ENCODE measurements around the gene SMPD3.
"Not testable (repeated sequence)": the region's sequence is repeated elsewhere in the genome, so short reads cannot be mapped to it uniquely, and the experiment has no call there.

The SMPD3 gene

DNA sequence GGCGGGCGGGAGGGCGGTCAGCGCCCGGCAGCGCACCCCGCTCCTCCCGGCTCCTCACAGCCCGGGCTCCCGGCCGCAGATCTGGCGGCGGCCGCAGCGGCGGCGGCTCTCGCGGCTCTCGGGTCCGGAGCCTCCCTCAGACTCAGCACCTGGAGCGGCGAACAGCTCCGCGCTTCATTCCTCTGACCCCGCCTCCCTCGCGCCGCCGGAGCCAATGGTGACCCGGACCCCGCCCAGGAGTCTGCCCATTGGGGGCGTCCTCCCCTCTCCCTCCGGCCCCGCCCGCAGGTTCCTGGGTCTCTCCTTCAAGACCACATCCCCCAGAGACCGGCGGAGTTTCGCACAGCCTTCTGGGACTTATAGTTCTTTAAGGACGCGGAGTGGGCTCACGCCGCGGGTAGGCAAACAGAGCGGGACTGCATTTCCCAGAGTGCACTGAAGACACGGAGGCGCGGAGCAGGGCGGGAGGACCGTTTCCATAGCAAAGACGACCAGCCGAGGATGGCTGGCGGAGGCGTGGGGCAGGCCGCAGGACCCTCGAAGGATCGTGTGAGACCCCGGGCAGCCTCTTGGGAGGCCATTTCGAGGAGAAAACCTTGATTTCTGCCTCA, at the start of gene SMPD3:
SMPD3 (minus strand) TSS at position 149 of the 611 bp plus-strand sequence. CDS start 76,327 bp downstream, outside the sequence.
- peak; percentile 99 for DNase-seq

DNA sequence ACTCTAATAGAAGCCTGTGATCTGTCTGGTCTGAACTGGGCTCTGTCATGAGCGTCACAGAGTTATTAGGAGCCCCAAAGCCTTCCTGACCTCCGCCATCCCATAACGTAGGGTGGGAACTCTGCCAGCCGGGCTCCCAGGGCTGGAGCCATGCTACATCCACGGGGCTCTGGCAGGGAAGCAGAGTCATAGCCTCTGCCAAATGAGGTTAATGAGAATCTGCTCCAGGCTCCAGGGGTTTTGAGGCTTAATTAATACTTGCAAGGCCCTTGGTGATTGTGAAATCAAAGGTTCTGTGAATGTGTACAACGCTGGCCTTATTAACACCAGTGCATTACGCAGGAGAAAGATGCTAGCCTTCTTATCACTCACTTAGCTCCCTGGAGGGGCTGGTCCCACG, 48.4 kb upstream of the SMPD3 start:
- no peak for DNase-seq

DNA sequence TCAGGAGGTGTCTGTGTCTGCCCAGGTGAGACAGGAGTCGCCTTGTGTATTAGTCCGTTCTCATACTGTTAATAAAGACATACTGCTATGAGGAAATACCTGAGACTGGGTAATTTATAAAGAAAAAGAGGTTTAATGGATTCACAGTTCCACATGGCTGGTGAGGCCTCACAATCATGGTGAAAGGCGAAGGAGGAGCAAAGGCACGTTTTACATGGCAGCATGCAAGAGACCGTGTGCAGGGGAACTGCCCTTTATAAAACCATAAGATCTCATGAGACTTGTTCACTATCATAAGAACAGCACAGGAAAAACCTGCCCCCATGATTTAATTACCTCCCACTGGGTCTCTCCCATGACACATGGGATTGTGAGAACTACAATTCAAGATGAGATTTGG, 46.0 kb upstream of the SMPD3 start:
- not testable (repeated sequence) for DNase-seq

DNA sequence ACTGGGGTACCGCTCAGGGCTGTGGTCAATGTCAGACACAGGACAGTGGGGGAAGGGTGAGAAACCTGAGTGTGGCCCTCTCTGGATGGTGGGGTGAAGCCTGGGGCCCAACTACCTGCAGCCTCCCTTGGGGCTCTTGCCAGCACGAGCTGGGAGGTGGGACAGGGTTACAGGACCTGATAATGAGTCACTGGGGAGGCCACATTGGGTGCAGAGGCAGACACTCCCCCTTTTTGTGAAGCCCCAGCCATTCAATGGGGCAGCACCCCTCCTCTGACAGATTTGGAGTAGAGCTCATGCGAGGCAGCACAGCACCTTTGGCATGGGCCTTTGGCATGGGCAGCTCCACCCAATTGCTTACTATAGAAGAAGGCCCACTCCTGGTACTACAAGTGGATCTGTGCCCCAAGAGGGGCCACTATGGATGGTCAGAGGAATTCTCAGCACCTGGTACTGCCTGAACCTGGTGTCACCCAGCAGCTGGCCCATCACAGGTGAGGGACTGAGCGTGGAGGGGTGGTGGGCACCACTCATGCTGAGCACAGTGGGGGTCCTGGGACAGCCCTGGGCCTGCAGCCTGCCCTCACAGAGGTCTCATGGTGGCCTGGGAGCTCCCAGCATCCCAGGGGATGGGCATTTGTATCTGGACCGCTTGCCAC, 45.2 kb upstream of the SMPD3 start:
- DNase-seq: no peak

DNA sequence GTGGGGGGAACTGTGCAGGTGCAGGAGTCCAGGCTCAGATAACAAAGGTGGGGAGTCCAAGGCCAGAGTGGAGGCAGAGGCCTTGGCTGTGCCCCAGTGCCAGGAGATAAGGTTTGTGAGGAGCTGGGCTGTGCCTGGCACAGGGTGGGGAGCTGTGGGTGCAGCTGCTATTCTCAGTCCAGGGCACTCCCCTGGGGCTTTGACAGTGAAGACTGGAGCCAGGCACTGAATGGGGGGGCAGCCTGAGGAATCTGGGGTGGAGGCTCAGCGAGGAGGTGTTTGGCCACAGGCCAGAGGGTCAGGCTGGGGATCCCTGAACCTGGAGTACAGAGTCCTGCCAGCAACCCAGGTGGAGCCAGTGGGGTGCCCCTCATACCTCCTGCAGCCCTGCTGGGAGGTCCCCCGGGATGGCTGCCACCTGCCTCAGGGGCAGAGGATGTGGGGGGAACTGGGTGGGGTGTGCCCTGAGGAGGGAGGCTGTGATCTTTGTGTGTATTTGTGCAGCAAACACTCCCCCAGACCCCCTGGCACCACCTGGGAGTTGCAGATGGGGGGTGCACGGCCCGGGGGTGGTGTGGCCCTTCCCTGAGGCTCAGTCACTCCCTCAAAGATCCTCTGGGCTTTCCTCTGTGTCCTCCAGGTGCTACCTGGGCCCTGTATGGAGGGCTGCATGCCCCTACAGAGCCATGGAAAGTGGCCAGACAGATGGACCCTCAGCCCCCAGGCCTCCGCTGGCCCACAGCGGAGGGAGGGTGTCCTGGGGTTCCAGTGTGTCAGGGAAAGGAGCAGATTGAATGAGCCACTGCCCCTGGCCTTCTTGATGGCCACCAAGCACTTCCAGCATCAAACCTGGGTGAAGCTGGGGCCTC, 44.5 kb upstream of the SMPD3 start:
- no peak for DNase-seq

DNA sequence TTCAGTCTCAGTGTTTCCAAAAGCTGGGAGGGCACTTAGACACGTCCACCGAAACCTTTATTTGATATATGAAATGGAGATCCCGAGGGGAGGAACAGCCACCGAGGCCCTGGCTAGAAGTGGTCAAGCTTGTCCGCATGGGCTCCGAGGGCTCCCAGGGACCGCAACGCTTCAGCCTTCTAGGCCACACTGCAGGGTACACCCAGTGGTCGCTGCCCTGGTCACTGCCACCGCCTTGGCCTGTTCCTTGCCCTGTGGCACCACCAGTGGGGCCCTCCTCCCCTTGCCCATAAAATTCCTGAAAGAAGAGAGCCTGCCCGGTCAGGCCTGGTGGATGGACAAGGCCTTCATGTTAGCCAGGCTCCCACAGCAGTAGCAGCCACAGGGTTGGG, 43.8 kb upstream of the SMPD3 start:
- no peak for DNase-seq

DNA sequence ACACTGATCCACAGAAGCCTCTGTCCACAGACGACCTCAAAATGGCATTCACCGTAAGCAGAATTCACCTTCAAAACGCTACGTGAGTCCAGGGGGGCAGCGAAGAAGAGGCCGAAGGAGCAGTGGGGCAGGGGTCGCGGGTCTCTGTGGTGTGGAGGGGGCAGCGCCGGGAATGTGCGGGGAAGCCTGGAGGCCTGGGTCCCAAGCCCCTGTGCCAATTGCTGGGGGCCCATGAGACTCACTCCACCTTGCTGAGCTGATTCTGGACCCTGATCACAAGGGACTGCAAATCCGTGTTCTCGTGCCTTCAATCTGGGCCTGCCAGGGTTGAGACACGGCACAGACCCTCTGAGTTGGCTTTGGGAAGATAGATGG, 43.3 kb upstream of the SMPD3 start:
- no peak for DNase-seq

DNA sequence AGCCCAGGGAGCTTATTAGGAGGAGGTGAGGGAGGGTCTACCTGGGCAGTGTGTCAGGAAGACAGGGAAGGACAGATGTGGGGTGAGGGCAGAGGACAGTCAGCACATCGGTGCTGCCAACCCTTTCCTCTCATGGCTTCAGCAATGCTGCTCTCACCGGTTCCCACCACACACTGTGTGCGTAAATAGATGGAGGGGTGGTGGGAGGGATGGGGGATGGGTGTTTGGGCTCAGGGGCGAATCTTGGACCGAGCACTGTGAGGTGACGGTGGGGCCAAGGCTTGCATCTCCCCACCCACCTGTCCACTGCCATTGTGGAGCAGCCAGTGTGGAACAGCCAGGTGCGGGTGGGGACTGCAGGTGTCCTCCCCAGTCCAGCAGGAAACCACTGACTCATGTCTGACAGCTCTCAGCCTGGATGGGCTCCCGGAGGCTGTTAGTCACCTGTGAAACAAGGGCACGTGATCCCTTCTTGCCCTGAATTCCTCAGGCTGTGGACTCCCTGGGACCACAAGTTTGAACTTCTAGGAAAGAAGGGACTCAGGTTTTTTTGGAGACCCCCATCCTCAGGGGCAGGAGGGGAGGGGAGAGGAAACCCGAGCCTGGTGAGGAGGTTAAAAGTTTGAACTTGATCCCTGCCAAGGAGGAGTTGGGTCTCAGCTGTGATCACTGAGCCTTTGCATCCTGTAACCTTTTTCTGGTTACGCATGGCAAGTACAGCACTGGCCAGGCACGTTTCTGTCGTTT, 42.7 kb upstream of the SMPD3 start:
- DNase-seq: no peak

DNA sequence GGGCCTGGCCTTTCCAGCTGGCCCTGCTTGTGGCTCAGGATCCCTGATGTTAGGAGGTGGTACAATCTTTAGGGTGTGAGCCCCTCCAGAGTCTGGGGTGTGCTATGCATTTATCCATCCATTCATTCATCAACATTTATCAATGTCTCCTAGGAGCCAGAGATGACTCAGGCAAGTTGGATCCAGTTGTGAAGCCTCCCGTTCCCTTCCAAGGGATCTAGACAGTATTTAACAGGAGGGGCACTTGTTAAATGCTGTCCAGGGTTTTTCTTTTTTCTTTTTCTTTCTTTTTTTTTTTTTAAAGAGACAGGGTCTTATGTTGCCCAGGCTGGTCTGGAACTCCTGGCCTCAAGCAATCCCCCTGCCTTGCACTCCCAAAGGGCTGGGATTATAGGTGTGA, 42.0 kb upstream of the SMPD3 start:
- DNase-seq: no peak

DNA sequence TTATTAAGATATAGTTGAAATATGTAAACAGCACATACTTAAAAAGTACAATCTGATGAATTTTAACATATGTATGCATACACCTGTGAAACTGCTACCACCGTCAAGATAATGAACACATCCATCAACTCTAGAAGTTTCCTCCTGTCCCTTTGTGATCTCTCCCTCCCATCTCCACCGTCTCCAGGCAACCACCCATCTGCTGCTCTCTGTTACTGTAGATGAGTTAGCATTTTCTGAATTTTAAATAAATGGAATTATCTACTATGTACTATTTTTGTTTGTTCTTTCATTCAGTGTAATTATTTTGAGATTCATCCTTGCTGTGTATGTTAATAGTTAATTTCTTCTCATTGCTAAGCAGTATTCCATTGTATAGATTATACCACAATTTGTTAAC, 40.2 kb upstream of the SMPD3 start:
- no peak for DNase-seq

DNA sequence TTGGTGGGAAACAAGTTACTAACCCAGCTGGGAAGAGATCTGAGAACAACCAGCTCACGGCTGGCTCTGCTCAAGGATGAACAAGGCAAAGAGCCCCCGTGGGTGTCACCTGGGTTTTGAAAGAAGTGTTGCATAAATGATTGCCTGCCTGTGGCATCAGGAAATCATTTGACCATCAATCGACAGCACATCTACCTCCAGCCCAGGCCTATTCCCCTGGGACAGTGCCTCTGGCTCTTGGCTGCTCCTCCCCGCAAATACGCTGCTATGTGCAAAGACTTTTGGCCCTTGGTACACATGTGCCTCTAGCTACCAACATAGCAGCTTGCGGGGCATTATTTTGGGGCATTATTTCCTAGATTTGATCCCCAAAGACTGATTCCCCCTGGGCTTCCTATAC, 39.4 kb upstream of the SMPD3 start:
- DNase-seq: no peak

DNA sequence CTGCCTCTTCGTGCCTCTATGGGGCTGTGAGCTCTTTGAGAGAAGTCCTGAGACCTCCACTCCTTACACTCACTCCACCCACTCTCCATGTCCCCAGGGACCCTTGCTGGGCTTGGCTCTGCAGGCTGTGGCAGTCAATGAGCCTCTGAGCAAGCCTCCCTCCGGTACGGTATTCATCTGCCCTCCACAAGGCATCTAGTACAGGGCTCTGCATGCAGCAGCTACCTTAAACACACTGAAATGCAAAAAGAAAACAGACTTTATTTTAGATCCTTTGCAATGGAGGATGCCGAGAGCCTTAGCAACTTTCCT, 38.9 kb upstream of the SMPD3 start:
- DNase-seq: no peak

DNA sequence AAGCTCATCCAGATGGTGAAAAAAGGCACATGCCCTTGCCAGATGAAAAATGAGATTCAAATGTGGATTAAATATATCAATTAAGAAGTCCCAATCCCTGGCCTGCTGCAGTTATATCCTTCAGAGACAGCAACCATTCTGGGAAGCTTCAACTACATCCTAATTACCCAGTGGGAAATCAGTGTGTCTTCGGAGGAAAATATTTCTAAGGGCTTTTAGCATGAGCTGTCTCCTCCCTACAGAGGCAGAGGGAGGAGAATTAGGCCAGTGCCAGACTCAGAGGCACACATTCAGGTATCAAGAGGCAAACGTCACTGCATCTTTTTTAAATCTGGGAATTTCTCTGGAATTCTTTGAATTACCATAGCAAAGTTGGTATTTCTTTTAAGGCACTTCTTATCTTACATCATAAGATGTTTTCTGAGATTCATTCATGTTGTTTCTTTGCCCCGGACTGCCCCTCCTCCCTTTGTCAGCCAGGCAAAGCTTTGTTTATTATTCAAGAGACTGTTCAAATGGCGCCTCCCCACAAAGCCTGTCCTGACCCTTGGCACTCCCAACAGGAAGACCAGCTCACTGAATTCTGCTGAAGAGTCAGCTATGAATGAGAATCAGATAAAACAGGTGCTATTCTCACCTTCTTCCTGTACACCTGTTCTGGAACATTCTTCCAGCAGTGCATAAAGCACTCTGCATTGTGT, 38.3 kb upstream of the SMPD3 start:
- no peak for DNase-seq

DNA sequence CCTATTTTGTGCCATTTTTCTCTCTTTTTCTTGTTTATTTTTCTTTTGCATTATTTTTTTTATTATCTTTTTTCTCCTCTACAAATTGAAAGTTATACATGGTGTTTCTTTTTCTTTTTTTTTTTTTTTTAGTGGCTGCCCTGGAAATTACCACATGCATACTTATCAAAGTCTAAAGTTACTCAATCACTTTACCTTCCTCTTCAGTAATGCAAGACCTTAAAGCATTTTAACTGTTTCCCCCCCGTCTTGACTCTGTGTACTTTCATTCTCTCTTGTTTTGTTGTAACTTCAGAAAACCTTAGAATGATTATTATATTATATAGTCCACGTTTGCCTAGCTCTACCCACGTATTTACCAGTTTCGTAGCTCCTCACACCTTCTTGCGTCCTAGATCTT, 33.3 kb upstream of the SMPD3 start:
- DNase-seq: no peak

DNA sequence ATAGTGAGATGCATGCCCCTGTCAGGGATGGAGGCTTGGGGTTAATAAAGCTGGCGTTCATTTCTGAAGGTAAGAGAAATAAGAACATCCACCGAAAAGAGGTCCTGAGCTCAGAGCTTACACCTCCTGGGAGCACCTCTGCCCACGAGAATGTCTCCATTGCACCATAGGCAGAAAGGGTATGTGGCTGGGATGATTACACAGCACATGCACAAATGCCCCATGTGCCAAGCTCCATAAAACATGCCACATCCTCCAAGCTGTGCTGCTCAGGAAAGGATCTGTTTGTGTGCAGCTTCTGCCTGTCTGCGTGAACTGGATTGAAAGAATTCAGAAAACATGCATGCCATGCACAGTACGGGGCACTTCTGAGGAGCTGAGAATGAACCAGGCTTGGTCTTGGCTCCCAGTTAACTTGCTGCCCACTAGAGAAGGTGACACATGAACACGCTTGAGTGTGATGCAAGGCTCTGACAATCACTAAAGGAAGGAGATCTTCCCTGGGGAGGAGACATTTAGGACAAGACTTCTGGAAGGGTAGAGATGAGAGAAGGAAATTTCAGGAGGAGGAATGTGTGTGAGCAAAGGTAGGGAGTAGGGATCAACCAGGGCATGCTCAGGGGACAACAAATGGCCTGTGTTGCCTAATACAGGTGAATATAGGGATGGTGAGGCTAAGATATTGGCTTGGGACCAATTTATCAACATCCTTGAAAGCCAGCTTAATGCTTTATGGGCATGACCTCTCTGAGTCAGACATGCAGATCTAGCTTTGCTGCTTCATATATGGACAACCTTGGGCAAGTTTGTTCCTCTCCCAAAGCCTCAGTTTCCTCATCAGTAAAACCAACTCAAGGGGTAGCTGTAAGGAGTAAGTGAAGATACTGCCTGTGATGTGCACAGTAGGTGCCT, 32.0 kb upstream of the SMPD3 start:
- no peak for DNase-seq

DNA sequence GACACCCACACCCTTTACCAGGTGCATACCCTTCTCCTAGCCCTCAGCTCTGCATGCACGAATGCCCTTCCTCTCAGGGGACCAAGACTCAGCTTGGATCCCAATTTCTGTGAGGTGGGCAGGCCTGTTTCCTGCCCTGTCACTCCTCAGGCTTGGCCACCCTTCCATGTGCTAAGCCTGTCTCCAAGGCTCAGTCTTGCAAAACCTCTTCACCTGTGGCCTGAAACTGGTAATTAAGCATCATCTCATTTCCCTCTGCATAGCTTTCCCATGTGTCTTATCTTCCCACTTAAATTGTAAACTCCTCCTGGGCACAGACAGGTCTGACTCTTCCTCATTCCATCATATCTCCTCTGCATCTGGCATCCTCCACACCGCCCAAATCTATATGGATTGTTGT, 31.0 kb upstream of the SMPD3 start:
- DNase-seq: no peak

DNA sequence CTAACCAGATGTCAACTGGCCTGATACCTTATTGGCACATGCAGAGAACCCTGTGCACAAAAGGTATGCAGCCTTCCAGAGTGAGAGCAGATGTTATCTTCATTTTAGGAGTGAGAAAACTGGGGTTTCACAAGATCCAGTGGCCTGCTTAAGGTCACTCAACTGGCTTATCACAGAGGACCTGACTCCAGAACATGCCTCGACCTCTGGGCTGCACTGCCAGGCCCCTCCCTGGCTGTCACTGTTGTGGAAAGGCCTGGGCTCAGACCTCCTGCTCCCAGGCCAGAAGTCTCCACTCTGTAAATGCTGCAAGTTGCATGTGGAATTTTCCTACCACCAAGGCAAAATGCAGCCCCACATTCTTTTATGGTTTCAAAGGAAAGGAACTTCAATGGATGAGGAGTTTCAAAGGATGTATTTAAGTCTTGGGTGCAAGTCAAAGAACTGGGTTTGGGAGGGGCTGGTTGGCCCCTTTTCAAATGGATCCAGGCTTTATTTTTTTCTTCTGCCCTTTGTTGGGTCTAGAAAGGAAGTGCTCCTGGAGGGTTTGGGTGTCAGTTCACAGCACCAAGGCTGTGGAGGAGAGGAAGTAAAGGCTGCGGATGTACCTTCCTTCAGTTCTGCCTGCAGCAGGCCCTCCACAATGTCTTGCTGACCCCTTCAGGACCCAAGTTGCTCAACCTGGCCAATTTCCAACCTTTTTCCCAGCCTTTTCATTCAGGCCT, 30.4 kb upstream of the SMPD3 start:
- no peak for DNase-seq

DNA sequence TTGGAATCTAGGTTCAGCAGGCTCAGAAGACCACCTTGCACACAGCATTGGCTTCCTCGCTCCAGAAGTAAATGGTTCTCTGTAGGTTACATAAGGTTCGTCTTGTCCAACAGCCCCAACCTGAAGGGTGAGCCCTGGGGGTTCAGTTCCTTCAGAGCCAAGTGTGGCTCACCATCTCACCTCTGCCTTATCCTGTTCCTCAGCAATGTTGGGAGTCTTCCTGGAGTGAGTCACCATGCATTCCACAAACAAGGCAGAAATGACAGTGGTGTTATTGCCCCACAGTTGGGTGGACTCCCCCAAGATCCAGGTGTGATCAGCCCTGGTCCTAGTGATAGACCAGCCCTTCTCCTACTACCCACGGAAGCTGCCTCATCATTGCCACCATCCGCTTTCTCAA, 26.8 kb upstream of the SMPD3 start:
- no peak for DNase-seq

DNA sequence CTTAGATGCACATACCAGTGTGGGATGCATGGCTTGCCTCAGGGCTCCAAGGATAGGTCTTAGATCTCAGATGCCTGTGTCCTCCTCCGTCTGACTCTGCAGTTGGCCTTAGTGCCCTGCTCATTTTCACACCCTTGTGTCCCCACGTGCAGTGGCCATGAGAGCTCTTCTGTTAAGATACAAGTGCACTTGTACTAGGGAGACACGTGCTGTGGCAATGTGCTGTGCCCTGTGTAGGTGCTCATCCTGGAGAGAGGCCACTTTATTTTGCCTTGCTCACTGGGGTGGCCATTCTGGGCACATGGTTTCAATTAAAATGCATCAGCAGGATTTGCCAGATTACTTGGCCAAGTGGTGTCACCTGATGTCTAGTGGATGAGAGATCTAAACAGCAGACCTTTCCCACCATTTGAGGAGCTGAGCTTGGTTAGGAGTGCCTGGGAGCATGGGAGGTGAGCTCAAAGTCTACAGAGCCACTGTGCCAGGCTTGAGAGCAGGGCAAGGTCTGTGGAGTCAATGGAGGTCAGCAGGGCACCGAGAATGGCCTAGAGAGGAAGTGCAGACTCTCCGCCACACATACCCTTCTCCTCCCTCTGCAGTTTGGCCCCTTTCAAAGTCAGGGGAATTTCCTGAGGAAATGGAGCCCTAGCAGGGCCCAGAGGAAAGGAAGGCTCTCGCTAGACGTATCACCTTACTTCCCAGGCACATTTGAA, 25.2 kb upstream of the SMPD3 start:
- DNase-seq: peak in 1 of 2 donors; percentile 12

DNA sequence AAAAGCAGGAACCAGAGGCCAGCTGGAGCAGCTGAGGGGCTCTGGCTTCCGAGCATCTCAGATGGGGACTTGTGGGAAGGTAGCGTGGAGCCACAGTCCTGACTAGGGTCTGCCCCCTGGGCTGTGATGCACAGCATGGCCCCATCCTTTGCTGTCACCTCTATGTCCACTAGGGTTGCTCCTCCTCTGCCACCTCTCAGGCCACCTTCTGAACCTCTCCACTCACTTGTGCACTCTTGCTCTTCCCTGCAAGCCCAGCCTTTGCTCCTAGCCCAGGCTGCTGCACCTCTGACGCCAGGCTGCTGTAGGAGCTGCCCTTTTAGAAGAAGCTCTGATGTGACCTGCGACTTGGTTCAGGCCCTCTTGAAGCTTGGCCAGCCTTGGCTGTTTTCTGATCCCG, 24.3 kb upstream of the SMPD3 start:
- no peak for DNase-seq

Data from CD4-positive, alpha-beta T cell treated with Interferon alpha-2 for 1 hour (primary cell).